ENCODE data around the gene MMAB. TPM values are rescaled to one million over a fixed set of nuclear protein-coding genes. Genes with fewer than 3 reads are reported as not detected.
A peak's percentile ranks its signal among the peaks of the same experiment; 100 is the strongest.

The MMAB gene
- total RNA-seq, 1 experiment from 2014 or later: 97.6 TPM

GRCh38 chr12:109607618-109608017 lies 34.3 kb upstream of the MMAB start:
- Histone ChIP-seq H3K27me3 (replicated peaks; ENCODE audit: insufficient read depth, low read depth, low read length, poor library complexity) (peaks cover under 1% of the 10 kb centered on the region), H3K27ac (ENCODE audit: low read depth, low read length, poor library complexity, severe bottlenecking) (no peak overlapping the region), H3K9me3 (ENCODE audit: low read depth, low read length, poor library complexity, severe bottlenecking) (no peaks in the 10 kb centered on the region), H3K36me3 (ENCODE audit: insufficient read depth, low read length, poor library complexity, severe bottlenecking) (no peaks in the 10 kb centered on the region), H3K4me1 (ENCODE audit: insufficient read depth, low read length, poor library complexity, severe bottlenecking) (peaks cover 9% of the 10 kb centered on the region), H3K4me3 (ENCODE audit: low read depth, low read length, poor library complexity, severe bottlenecking) (no peak overlapping the region)
- DNase-seq (ENCODE audit: low spot score): no peak
- ChIA-PET CTCF (no interaction called here), POLR2A (ENCODE audit: low non-redundant PET) (no interaction called here)
- TF ChIP-seq EZH2 (IDR thresholded peaks at IDR 0.05; ENCODE audit: borderline replicate concordance, low read depth, low read length, poor library complexity, severe bottlenecking): no peak
- no peak for TF ChIP-seq CTCF (conservative IDR thresholded peaks at IDR 0.05; ENCODE audit: low read depth, low read length)
- no TSS peak for BruUV-seq (replicated peaks)
- intact Hi-C loops (cut with micrococcal nuclease; ENCODE audit: unreplicated experiment): no loop called here

DNA sequence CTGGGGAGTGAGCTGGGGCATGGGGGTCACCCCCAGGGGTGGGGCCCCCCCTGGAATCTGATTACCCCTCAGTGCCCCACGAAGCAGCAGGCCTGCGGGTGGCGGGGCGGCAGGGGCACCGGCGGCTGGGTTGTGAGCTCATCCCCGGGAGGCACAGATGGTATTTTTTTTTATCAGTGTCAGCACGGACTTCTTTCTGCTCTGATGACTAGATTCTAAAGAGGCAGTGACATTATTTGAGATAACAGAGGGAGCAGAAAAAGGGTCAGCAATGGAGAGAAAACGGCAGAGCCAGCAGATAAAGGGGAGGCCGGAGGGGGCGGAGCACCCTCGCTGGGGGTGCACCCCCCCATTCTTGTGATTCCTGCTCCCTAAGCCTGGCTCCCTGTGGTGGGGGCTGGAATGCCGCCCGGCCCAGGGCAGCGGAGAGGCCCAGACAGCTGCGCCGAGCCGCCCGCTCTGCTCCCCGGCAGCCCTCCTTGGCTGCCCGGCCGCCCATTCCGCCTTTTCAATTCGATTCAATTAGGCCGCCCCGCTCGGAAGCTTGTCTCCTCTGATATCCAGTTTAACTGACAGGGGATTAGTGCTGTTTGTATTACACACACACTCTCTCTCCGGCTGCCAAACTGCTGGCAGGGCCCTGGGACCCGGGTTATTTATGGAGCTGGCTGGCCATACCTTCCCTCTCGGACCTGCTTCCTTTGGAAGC lies 33.2 kb upstream of the MMAB start:
- Histone ChIP-seq H3K4me1 (ENCODE audit: insufficient read depth, low read length, poor library complexity, severe bottlenecking) (peaks cover 9% of the 10 kb centered on the region), H3K36me3 (ENCODE audit: insufficient read depth, low read length, poor library complexity, severe bottlenecking) (no peaks in the 10 kb centered on the region), H3K9me3 (ENCODE audit: low read depth, low read length, poor library complexity, severe bottlenecking) (no peaks in the 10 kb centered on the region), H3K4me3 (ENCODE audit: low read depth, low read length, poor library complexity, severe bottlenecking) (no peak overlapping the region), H3K27me3 (replicated peaks; ENCODE audit: insufficient read depth, low read depth, low read length, poor library complexity) (no peaks in the 10 kb centered on the region), H3K27ac (ENCODE audit: low read depth, low read length, poor library complexity, severe bottlenecking) (no peak overlapping the region)
- ChIA-PET CTCF (no interaction called here), POLR2A (ENCODE audit: low non-redundant PET) (no interaction called here)
- BruUV-seq (replicated peaks): no TSS peak
- intact Hi-C loops (cut with micrococcal nuclease; ENCODE audit: unreplicated experiment): no loop called here
- TF ChIP-seq CTCF (conservative IDR thresholded peaks at IDR 0.05; ENCODE audit: low read depth, low read length) (no peak), EZH2 (IDR thresholded peaks at IDR 0.05; ENCODE audit: borderline replicate concordance, low read depth, low read length, poor library complexity, severe bottlenecking) (no peak)
- DNase-seq (ENCODE audit: low spot score): peak; percentile 38

GRCh38 chr12:109605599-109606228 lies 32.4 kb upstream of the MMAB start:
- TF ChIP-seq CTCF (conservative IDR thresholded peaks at IDR 0.05; ENCODE audit: low read depth, low read length) (no peak), EZH2 (IDR thresholded peaks at IDR 0.05; ENCODE audit: borderline replicate concordance, low read depth, low read length, poor library complexity, severe bottlenecking) (no peak)
- no peaks in the 10 kb centered on the region for H3K27me3 ChIP-seq (replicated peaks; ENCODE audit: insufficient read depth, low read depth, low read length, poor library complexity)
- peaks cover 9% of the 10 kb centered on the region for H3K4me1 ChIP-seq (ENCODE audit: insufficient read depth, low read length, poor library complexity, severe bottlenecking)
- ChIA-PET CTCF (no interaction called here), POLR2A (ENCODE audit: low non-redundant PET) (no interaction called here)
- H3K27ac ChIP-seq (ENCODE audit: low read depth, low read length, poor library complexity, severe bottlenecking): no peak overlapping the region
- H3K9me3 ChIP-seq (ENCODE audit: low read depth, low read length, poor library complexity, severe bottlenecking): no peaks in the 10 kb centered on the region
- no peak for DNase-seq (ENCODE audit: low spot score)
- no peaks in the 10 kb centered on the region for H3K36me3 ChIP-seq (ENCODE audit: insufficient read depth, low read length, poor library complexity, severe bottlenecking)
- no peak overlapping the region for H3K4me3 ChIP-seq (ENCODE audit: low read depth, low read length, poor library complexity, severe bottlenecking)
- BruUV-seq (replicated peaks): no TSS peak
- intact Hi-C loops (cut with micrococcal nuclease; ENCODE audit: unreplicated experiment): no loop called here
